Globus pallidus (tissue), 1 donor: ENCODE data around the gene ACOX3.

Experiments
- DNase-seq: peaks from one replicate; pipeline ENCODE4 v3.0.0-alpha.2; 2015; ENCODE audit warnings: low spot score

Gene ACOX3

DNA sequence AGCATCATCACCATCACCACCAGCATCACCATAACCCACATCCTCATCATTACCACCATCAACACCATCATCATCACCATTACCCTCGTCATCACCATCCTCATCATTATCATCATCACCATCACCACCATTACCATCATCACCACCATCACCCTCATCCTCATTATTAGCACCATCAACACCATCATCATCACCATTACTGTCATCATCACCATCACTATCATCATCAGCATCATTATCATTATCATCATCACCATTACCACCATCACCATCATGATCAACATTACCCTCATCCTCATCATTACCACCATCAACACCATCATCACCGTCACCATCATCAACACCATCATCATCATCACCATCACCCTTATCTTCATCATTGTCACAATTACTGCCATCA, 119.3 kb downstream of the ACOX3 start:
- DNase-seq: no peak

GRCh38 chr4:8320386-8320750, 120.2 kb downstream of the ACOX3 start:
- no peak for DNase-seq

- DNase-seq: no peak
Observed at GRCh38 chr4:8319731-8320385, 120.7 kb downstream of the ACOX3 start.

- no peak for DNase-seq
Observed at GRCh38 chr4:8319061-8319460, 121.5 kb downstream of the ACOX3 start.

GRCh38 chr4:8318509-8318908, 122.0 kb downstream of the ACOX3 start:
- no peak for DNase-seq

DNA sequence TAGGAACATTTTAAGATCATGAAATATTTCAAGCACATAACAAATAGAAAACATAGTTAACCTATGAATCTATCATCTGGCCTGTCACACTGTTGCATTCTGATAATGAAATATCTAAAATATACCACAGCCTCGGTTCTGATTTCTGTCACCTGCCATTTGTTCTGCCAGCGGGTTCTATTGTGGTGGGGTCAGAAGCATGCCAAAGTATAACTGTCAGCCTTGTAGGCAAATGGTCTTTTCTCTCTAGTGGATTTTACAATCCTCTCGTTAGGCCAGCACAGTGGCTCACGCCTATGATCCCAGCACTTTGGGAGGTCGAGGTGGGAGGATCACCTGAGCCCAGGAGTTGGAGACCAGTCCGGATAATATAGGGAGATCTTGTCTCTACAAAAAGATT, 123.0 kb downstream of the ACOX3 start:
- DNase-seq: no peak

GRCh38 chr4:8316911-8317351, 123.6 kb downstream of the ACOX3 start:
- no peak for DNase-seq
